LNCAP (cell line): ENCODE results near the gene SEPTIN12.

Source experiments
- TF ChIP-seq, protein P1 (sequence below): fragments of 450-650 bp; IDR thresholded peaks from 2 replicates; pipeline ENCODE4 v1.5.1; 2017; ENCODE audit warnings: mild to moderate bottlenecking

Gene SEPTIN12

DNA sequence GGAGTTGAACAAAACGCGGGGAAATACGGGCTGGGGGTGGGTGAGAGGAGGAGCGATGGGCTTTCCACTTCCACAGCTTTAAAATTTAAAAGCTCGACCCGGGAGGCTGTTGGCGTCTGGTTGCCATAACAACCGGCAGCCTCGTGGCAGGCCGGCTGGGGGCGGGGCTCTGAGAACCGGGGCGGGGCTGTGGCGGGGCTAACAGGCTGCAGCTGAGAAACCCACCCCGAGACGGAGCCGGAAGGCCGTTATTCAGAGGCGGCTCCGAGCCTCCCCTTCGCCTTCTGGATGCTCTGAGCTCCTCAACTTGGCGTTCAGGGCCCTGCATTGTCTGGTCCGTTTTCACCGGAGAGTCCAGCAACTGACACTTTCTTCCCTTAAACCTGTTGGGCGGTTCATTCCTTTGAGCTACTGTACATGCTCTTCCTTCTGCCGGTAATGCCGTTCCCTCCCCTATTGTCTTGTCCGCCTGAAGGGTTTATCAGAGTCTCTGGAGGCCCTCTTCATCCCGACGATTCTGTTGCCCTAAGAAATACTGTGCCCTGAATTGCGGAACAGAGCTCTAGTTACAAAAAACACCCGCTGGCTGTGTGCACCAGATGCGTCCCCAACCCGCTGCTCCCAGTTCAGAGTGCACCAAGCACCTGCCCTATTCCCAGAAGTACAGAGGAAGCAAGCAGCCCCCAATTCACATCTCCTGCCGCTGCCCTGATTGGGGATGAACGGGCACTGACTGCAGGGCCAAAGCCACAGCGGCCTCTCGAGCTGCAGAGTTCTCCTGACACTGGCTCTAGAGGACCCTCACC lies 53.2 kb downstream of the SEPTIN12 start:
- TF ChIP-seq, protein P1, sequence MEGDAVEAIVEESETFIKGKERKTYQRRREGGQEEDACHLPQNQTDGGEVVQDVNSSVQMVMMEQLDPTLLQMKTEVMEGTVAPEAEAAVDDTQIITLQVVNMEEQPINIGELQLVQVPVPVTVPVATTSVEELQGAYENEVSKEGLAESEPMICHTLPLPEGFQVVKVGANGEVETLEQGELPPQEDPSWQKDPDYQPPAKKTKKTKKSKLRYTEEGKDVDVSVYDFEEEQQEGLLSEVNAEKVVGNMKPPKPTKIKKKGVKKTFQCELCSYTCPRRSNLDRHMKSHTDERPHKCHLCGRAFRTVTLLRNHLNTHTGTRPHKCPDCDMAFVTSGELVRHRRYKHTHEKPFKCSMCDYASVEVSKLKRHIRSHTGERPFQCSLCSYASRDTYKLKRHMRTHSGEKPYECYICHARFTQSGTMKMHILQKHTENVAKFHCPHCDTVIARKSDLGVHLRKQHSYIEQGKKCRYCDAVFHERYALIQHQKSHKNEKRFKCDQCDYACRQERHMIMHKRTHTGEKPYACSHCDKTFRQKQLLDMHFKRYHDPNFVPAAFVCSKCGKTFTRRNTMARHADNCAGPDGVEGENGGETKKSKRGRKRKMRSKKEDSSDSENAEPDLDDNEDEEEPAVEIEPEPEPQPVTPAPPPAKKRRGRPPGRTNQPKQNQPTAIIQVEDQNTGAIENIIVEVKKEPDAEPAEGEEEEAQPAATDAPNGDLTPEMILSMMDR, result no peak

DNA sequence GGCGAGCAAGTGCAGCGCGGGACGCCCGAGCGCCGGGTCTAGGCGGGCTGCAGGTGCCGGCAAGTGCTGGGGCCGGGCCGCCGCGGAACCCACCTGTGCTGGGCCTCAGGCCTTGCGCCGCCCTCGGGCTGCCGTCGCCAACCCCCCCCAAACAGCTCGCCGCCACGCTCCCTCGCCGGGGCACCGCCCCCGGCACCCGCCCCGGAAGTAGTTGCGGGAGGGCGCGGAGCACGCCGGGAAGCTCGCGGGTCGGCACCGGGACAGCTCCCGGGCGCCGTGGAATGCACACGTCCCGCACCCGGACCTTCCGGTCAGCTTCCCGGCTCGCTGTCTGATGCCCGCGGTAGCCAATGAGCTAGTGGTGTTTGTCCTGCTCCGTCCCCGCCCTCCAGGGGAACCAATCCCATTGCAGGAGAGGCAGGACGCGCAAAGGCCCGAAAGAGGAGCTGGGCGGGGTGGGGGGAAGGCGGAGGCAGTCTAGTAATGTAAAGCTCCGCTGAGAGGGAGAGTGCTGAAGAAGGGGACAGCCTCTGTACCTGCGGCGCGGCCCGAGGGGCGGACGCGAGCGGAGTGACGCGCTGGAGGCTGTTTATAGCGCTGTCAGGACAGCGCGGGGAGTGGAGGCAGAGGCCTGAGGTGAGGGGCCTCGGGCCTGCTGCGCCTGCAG lies 53.9 kb downstream of the SEPTIN12 start, which contains the start of the genes ANKS3 and DNAAF8:
Gene ANKS3 (minus strand): TSS at position 209 of the 667 bp plus-strand sequence. CDS start 4,122 bp downstream, outside the sequence.
Gene DNAAF8 (plus strand): TSS at position 475 of the 667 bp plus-strand sequence. CDS start 1,978 bp downstream, outside the sequence.
- TF ChIP-seq, protein P1, result no peak

DNA sequence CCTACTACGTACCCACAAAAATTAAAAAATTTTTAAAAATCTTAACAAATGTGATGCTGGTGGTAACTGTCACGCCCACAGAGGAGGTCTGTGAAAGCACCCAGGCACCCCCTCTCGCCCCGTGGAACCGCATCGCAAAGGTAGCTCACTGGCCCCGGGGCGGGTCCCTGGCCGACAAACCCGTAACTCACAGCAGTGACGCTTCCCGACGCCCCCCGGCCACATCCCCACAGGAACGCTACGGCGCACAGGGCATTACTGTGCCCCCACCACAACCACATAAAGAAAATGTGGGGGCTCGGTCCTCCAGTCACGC lies 54.4 kb downstream of the SEPTIN12 start:
- TF ChIP-seq, protein P1, result no peak

DNA sequence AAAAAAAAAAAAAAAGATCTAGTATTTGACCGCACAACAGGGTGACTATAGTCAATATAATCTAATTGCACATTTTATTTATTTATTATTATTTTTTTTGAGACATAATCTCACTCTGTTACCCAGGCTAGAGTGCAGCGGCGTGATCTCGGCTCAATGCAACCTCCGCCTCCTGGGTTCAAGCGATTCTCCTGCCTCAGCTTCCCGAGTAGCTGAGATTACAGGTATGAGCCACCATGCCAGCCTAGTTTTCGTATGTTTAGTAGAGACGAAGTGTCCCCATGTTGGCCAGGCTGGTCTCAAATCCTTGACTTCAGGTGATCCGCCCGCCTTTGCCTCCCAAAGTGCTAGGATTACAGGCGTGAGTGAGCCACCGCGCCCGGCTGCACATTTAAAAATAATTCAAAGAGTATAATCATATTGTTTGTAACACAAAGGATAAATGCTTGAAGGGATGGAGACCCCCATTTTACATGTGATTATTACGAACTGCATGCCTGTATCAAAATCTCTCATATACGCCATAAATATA lies 54.9 kb downstream of the SEPTIN12 start:
- TF ChIP-seq, protein P1, result no peak

DNA sequence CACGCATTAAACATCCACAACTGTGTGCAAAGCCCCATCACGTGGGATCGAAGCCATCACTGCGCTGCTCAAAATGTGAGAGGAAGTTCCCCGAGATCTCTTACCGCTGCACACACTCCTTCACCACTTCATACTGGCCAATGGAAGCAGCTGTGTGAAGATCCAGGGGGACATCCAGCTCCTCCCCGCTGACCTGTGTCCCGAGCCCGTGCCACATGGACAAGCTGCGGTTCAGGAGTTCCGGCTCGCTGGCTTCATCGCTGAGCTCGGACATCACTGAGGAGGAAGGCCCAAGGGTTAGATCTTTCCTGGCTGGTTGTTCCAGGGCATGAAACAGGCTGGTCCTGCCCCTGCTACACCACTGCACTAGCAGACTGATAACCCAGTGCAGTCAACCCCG lies 58.3 kb downstream of the SEPTIN12 start:
- TF ChIP-seq, protein P1, result no peak

DNA sequence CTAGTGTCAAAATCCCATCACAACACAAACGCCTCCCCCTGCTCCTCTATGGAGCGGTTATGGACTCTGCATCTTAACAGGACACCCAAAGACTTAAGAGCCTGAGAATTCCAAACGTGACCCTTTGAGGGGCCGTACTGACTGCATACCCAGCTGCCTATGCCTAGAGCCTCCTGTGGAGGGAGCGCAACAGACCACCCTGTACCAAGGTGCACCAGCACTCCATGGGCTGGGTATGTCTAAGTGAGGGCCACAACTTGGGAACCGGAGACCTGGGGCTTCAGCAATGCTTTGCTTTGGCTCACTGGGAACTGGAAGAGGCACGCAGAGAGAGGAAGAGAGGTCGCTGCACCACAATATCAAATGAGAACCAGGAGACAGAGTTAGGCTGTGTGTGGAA lies 59.5 kb downstream of the SEPTIN12 start:
- TF ChIP-seq, protein P1, result no peak
